ENCODE results near the gene RIPOR3.

Gene RIPOR3

DNA sequence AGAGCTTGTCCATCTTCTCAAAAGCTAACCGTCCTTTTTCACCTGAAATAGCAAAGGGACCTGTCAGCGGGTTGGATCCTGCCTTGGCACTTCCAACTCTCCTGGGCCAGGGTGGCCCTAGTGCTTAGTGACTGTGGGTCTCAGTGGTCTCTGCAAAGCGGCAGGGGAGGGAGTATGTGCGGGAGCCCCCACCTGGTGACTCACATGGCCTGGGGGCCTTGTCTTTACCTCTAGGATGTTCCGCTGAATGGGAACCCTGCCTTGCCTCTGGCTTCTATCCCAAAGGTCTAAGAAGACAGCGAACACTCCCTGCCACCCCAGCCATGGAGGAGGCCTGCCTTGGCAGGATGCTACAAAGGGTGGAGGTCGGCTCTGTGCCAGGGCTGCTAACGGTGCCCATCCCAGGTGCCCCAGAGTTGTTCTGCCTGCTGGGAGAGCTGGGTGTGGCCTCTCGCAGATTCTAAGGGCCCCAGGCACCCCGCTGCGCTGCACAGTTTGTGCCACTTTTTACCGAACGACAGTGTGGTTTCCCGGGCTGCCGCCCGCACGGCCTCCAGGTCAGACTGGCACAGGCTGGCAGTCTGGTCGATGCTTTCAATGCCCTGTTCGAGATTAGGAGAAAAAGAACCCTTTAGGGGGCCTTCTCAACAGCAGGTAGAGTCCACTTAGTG, 103.9 kb downstream of the RIPOR3 start:
- H3K4me3 ChIP-seq (ENCODE audit: low read depth, low read length): no peak overlapping the region
- no peaks in the 10 kb centered on the region for H3K9me3 ChIP-seq
- peaks cover 5% of the 10 kb centered on the region; the same call in 1 of the 2 replicates for H3K4me1 ChIP-seq
- no peak for TF ChIP-seq CTCF (IDR thresholded peaks at IDR 0.05; ENCODE audit: low read depth, low read length)
- H3K36me3 ChIP-seq: peaks cover 19% of the 10 kb centered on the region
- DNase-seq: no peak
- H3K27me3 ChIP-seq: no peaks in the 10 kb centered on the region

DNA sequence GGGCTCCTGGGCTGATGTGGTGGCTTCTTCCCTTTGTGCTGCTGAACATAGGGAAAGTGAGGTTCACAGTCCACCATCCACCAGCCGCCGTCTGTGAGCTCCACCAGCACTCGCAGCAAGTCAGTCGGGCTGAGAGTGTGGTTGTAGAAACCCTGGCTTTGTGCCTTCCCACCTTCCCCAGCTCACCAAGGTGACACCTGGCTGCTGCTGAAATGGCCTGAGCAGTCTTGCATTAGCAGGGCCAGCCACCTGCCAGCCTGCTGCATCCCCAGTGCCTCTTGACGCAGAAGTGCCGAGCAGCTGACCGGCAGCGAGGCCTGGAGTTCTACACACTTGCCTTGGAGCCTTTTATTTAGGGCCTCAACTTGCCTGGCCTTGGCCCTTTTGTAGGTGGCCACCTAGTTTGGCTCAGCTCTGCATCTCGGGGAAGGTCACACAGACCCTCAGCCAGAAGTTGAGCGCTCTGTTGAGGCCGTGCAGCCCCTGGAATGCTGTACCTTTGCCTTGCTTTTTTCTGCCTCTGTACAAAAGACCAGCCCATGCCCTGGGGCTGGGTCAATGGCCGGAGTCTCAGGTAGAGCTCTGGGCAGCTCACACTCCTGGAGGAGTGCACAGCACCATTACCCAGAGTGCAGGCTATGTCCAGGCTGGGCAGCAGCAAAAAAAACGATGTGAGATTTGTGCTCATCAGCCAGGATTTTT, 104.7 kb downstream of the RIPOR3 start:
- TF ChIP-seq CTCF (IDR thresholded peaks at IDR 0.05; ENCODE audit: low read depth, low read length): no peak
- Histone ChIP-seq H3K9me3 (no peaks in the 10 kb centered on the region), H3K4me3 (ENCODE audit: low read depth, low read length) (no peak overlapping the region), H3K36me3 (peaks cover 23% of the 10 kb centered on the region), H3K4me1 (no peaks in the 10 kb centered on the region), H3K27me3 (no peaks in the 10 kb centered on the region)
- no peak for DNase-seq

DNA sequence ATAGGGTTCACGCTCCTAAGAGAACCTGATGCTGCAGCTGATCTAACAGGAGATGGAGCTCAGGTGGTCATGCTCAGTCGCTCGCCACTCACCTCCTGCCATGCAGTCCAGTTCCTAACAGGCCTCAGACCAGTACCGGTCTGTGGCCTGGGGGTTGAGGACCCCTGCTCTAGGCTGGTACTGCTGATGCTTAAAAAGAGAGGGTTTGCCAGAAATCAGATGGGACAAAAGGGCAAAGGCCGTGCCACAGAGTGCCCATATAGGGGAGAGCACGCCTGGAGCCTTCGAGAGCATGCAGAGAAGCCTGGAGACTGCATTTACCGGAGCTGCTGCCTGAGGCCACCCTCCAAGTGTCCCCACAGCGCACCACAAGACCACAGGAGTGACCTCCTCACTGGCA, 105.7 kb downstream of the RIPOR3 start:
- Histone ChIP-seq H3K27me3 (no peaks in the 10 kb centered on the region), H3K36me3 (peaks cover 30% of the 10 kb centered on the region), H3K4me1 (no peaks in the 10 kb centered on the region), H3K9me3 (no peaks in the 10 kb centered on the region), H3K4me3 (ENCODE audit: low read depth, low read length) (no peak overlapping the region)
- DNase-seq: no peak
- no peak for TF ChIP-seq CTCF (IDR thresholded peaks at IDR 0.05; ENCODE audit: low read depth, low read length)

DNA sequence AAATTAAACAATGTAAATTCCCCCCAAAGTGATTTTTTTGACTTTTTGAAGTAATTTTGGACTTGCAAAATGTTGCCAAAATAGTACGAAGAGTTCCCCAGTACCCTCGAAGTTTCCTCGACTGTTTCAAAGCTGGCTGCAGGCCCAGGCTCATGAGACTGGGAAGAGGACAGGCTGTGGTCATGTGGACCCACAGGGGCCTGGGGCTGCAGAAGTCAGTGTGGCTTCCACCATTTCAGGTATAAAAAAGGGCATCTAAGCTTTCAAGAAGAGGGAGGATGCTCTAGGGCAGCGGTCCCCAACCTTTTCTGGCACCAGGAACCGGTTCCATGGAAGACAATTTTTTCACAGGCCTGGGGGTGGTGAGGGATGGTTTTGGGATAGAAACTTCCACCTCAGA, 106.1 kb downstream of the RIPOR3 start:
- TF ChIP-seq CTCF (IDR thresholded peaks at IDR 0.05; ENCODE audit: low read depth, low read length): no peak
- H3K4me3 ChIP-seq (ENCODE audit: low read depth, low read length): no peak overlapping the region
- no peak for DNase-seq
- peaks cover 35% of the 10 kb centered on the region for H3K36me3 ChIP-seq
- no peaks in the 10 kb centered on the region for H3K4me1 ChIP-seq
- no peaks in the 10 kb centered on the region for H3K9me3 ChIP-seq
- H3K27me3 ChIP-seq: no peaks in the 10 kb centered on the region

DNA sequence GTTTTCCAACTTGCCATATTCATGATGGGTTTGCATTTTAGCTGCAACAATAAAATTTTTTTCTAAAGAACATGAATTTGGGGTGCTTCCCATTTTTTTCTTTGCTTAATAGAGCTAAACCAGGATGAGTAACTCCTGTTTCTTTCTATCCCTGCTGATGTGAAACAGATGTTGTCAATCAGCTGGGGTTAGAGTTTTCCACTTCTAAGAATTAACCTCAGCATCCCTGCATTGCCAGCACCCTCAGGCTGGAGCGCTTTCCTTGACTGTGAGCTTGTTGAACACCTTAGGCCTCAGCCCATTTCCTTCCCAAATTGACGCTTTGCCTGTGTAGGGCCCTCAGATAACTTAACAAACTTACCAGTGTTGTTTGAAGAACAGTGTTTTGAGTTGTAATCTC, 106.7 kb downstream of the RIPOR3 start:
- no peaks in the 10 kb centered on the region for H3K27me3 ChIP-seq
- H3K36me3 ChIP-seq: peaks cover 40% of the 10 kb centered on the region
- no peaks in the 10 kb centered on the region for H3K4me1 ChIP-seq
- no peak for TF ChIP-seq CTCF (IDR thresholded peaks at IDR 0.05; ENCODE audit: low read depth, low read length)
- H3K9me3 ChIP-seq: no peaks in the 10 kb centered on the region
- no peak for DNase-seq
- H3K4me3 ChIP-seq (ENCODE audit: low read depth, low read length): no peak overlapping the region

Data from BE2C (cell line).